Activated T-cell treated with anti-CD3 and anti-CD28 coated beads for 1 hour (primary cell): Measurements from ENCODE around the gene SASS6.
"Not testable (repeated sequence)": the region's sequence is repeated elsewhere in the genome, so short reads cannot be mapped to it uniquely, and the experiment has no call there.

ENCODE experiments used
- DNase-seq: peaks from one replicate; pipeline ENCODE4 v3.0.0-alpha.2; 2020; ENCODE audit warnings: low read depth

SASS6 gene

GRCh38 chr1:100047235-100047708 lies 85.5 kb downstream of the SASS6 start:
- not testable (repeated sequence) for DNase-seq

DNA sequence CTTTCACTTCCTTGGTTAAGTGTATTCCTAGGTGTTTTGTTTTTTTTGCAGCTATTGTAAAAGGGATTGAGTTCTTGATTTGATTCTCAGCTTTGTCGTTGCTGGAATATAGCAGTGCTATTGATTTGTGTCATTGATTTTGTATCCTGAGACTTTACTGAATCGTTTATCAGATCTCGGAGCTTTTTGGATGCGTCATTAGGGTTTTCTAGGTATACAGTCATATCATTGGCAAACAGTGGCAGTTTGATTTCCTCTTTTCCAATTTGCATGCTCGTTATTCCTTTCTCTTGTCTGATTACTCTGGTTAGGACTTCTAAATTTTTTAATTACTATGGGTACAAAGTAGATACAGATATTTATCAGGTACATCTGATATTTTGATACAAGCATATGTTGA lies 87.5 kb downstream of the SASS6 start:
- DNase-seq = no peak

DNA sequence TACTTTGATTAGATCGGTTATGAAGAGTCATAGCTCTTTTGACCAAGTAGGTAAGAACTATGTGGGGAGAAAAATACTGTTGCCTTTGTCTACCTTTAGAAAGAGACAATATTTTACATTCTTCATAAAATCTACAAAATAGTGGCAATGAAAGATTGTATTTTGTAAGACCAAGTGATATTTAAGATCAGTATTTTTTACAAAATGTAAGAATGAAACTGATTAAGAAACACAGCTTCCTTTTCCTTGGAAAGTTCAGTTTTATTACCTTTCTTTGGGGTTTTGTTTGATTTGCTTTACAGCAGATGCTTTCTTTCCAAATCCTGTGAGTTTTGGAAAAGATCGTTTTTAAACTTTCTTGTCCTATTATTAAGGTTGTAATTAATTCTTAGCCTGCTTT lies 93.1 kb downstream of the SASS6 start:
- DNase-seq = no peak

DNA sequence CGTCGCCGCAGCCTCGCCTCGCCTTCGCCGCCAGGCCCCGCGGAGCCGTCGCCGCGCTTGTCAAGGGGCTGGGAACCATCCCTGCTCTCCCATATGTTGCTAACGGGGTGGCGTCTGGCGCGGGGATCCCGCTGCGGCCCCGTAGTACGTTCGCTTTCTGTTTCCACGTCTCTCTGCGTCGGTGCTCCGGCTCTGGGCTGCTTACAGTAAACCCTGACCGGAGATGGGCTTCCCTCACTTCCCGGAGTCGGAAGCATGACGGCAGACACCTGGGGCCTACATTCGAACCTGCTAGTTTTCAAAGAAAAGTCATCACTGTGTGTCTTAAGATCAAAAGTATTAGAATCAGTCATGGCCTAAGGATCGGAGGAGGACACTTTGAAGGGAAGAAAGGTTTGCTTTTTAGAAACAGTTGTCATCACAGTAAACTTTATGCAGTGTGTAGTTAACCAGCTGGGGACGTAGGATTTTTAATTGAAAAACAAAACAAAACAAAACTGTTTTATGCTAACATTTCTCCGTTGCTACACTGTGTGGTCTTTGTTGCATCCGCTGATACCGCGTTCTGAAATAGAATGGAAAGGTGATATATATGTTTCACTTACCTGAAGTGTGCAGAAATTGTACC lies 94.0 kb downstream of the SASS6 start:
- peak; percentile 55 for DNase-seq

- DNase-seq = peak; percentile 82
These were observed 94.6 kb downstream of the SASS6 start for GRCh38 chr1:100037927-100038659.

GRCh38 chr1:100037656-100037926 lies 95.1 kb downstream of the SASS6 start:
- DNase-seq = no peak

- DNase-seq = no peak
These were observed 95.7 kb downstream of the SASS6 start for GRCh38 chr1:100036718-100037655.

GRCh38 chr1:100035214-100035613 lies 97.5 kb downstream of the SASS6 start:
- no peak for DNase-seq

- no peak for DNase-seq
These were observed 98.3 kb downstream of the SASS6 start for GRCh38 chr1:100034470-100034869.
